ENCODE measurements around the gene RABL2B.

Gene RABL2B

DNA sequence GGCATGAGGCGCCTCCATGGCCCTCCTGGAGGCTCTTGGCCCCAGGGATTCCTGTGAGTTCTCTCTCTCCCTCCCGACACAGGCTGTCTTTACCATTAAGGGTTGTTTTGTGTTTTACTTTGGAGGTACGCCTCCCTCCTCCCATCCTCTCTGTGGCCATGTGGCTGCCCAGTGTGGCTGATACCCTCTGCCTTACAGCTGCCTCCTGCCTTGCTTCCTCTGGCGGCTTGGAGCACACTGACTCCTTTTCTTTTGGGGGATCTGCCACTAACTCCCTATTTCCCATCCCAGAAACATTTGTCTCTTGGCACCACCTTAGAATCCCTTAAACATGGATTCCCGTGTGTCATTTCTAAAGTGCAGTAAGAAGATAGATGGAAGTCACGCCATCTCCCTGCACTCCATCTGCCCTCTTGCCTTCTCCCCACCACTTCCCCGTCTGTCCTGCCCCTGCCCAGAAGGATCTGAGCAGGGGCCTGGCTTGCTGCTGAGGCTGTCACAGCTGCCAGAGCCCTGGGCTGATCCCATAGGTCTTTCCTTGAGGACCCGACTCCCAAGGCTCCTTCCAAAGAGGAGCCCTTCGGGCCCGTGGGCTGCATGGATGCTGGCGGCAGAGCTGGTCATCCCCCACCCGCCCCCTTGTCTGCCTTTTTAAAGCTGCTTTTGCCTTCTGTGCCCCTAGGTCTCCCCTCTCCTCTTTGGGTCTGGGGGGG lies 60.6 kb downstream of the RABL2B start:
- DNase-seq (ENCODE audit: low spot score) = no peak

DNA sequence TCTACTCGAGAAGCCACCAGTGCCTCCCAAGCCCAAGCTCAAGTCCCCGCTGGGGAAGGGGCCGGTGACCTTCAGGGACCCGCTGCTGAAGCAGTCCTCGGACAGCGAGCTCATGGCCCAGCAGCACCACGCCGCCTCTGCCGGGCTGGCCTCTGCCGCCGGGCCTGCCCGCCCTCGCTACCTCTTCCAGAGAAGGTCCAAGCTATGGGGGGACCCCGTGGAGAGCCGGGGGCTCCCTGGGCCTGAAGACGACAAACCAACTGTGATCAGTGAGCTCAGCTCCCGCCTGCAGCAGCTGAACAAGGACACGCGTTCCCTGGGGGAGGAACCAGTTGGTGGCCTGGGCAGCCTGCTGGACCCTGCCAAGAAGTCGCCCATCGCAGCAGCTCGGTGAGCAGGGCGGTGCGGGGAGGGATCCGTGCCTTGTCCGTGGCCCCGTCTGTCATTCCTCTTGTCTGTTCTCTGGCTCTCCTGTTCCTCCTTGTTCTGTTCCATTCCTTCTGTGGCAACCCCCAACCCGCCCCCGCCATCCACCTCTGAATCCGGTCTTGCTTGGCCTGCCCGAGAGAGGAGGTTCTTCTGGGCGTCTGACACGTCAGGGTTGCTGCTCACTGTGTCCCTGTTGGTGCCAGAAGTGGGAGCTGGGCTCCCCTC lies 61.3 kb downstream of the RABL2B start:
- no peak for DNase-seq (ENCODE audit: low spot score)

DNA sequence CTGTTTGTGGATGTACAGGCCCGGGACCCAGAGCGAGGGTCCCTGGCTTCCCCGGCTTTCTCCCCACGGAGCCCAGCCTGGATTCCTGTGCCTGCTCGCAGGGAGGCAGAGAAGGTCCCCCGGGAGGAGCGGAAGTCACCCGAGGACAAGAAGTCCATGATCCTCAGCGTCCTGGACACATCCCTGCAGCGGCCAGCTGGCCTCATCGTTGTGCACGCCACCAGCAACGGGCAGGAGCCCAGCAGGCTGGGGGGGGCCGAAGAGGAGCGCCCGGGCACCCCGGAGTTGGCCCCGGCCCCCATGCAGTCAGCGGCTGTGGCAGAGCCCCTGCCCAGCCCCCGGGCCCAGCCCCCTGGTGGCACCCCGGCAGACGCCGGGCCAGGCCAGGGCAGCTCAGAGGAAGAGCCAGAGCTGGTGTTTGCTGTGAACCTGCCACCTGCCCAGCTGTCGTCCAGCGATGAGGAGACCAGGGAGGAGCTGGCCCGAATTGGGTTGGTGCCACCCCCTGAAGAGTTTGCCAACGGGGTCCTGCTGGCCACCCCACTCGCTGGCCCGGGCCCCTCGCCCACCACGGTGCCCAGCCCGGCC lies 62.1 kb downstream of the RABL2B start:
- DNase-seq (ENCODE audit: low spot score) = no peak

DNA sequence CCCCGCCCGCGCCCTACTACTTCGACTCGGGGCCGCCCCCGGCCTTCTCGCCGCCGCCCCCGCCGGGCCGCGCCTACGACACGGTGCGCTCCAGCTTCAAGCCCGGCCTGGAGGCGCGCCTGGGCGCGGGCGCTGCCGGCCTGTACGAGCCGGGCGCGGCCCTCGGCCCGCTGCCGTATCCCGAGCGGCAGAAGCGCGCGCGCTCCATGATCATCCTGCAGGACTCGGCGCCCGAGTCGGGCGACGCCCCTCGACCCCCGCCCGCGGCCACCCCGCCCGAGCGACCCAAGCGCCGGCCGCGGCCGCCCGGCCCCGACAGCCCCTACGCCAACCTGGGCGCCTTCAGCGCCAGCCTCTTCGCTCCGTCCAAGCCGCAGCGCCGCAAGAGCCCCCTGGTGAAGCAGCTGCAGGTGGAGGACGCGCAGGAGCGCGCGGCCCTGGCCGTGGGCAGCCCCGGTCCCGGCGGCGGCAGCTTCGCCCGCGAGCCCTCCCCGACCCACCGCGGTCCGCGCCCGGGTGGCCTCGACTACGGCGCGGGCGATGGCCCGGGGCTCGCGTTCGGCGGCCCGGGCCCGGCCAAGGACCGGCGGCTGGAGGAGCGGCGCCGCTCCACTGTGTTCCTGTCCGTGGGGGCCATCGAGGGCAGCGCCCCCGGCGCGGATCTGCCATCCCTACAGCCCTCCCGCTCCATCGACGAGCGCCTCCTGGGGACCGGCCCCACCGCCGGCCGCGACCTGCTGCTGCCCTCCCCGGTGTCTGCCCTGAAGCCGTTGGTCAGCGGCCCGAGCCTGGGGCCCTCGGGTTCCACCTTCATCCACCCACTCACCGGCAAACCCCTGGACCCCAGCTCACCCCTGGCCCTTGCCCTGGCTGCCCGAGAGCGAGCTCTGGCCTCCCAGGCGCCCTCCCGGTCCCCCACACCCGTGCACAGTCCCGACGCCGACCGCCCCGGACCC lies 62.9 kb downstream of the RABL2B start:
- no peak for DNase-seq (ENCODE audit: low spot score)

DNA sequence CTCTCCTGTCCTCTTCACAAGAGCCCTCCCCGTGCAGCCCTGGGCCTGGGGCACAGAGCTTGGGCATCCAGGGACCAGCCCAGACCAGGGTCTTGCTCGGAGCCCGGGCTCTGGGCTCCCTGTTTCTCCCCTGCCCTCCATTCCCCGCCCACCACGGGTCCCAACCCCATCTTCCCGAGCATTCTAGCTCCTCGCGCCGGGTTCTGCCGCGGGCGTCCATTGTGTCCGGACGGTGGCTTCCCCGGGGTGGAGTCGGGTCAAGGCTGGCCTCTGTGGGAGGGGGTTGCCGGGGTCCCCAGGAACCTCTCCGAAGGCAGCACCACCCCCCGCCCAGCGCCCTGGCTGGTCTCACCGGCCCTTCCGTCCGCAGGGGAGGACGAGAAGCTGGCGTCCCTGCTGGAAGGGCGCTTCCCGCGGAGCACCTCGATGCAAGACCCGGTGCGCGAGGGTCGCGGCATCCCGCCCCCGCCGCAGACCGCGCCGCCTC lies 63.6 kb downstream of the RABL2B start:
- DNase-seq (ENCODE audit: low spot score) = no peak

DNA sequence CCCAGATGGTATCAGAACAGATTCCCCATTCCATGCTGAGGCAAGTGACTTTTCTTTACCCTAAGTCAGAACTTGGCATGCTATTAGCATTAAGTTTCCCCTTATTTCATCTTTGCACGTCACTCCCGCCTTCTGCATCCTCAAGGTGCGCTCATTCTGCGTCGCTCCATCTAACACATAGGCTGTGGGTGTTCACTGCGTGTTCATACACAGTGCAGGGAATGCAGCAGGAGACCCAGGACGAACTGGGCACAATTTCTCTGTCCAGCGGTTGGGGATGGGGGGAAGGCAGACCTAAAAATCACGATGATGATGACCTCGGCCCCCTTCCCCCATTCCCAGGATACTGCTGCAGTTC lies 65.1 kb downstream of the RABL2B start:
- DNase-seq (ENCODE audit: low spot score) = no peak

DNA sequence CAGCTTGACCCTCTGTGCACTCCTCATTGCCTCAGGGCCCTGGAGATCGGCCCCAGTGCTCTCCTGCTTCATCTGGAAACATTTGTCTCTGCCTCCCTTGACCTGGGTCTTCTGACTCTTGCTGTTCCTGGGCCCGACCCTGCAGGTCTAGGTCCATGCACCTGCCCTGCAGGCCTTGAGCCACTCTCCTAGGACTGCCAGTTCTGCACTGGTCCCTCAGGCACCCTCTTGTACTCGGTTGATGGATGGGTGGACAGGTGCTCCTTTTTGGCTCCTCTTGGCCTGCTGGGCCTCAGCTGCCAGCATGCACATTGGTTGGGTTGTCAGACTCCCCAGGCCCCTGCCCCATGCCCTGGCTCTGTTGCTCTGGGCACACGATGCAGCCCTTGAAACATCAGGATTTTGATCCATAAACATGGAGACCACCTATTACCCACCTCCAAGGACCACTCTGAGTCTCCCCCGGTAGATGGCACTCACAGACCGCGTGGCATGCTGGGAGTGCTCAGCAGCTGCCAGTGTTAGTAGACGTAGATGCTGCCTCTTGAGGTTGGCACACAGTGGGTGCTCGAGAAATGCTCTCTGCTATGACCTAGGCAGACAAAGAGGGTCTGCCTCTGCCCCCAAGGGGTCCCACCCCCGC lies 65.6 kb downstream of the RABL2B start:
- DNase-seq (ENCODE audit: low spot score) = no peak
